ENCODE results near the gene RUNX3. TPM values are rescaled to one million over a fixed set of nuclear protein-coding genes. Genes with fewer than 3 reads are reported as not detected.

The RUNX3 gene
- total and polyA plus RNA-seq, 8 donors = 0.98 to 8.7 (median 1.5) TPM

DNA sequence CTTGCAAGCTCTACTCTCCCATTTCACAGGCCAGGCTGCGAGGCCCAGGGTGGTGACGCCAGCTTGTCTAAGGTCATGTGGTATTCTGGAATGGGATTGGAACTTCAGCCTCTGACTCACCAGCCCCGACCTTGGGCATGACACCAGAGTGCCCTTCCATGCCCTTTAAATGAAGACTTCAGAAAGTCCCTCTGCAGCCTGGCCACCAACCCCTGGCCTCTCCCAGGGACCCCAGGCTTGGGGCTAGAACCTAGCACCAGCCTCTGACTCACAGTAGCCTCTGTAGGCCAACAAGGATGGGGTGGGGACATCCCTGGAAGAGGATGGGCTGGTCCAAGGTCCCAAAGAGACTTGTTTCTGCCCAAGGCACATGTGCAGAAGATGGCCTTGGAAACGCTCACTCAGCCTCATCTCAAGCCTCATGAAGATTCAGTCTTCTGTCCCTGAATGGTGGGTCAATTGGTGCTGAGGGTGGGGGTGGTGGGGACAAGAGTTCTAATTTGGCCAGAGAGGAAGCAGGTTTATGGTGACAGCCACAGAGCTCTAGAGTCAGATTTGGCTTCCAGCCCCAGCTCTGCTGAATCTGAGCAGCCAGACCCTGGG lies 36.1 kb upstream of the RUNX3 start:
- ATAC-seq = no peak
- Histone ChIP-seq H3K9me3 (no peaks in the 10 kb centered on the region), H3K4me1 (peaks cover 0 to 8% of the 10 kb centered on the region in 2 donors), H3K27me3 (peaks cover 0 to 38% of the 10 kb centered on the region in 2 donors), H3K4me3 (no peak overlapping the region), H3K36me3 (no peaks in the 10 kb centered on the region), H3K27ac (no peak overlapping the region)
- DNase-seq = no peak
- TF ChIP-seq CTCF (IDR thresholded peaks at IDR 0.05) = no peak
- intact Hi-C loops (cut with DNase I) = no loop called here

- no peak for TF ChIP-seq CTCF (IDR thresholded peaks at IDR 0.05)
- Histone ChIP-seq H3K9me3 (no peaks in the 10 kb centered on the region), H3K36me3 (no peaks in the 10 kb centered on the region), H3K27ac (peak overlapping the region in 1 of 2 donors; percentile 24), H3K4me3 (no peak overlapping the region), H3K4me1 (peaks cover 0 to 8% of the 10 kb centered on the region in 2 donors), H3K27me3 (peaks cover 0 to 39% of the 10 kb centered on the region in 2 donors)
- DNase-seq = no peak
- no peak for ATAC-seq
- intact Hi-C loops (cut with DNase I) = no loop called here
These were observed 35.5 kb upstream of the RUNX3 start for GRCh38 chr1:24965571-24965930.

DNA sequence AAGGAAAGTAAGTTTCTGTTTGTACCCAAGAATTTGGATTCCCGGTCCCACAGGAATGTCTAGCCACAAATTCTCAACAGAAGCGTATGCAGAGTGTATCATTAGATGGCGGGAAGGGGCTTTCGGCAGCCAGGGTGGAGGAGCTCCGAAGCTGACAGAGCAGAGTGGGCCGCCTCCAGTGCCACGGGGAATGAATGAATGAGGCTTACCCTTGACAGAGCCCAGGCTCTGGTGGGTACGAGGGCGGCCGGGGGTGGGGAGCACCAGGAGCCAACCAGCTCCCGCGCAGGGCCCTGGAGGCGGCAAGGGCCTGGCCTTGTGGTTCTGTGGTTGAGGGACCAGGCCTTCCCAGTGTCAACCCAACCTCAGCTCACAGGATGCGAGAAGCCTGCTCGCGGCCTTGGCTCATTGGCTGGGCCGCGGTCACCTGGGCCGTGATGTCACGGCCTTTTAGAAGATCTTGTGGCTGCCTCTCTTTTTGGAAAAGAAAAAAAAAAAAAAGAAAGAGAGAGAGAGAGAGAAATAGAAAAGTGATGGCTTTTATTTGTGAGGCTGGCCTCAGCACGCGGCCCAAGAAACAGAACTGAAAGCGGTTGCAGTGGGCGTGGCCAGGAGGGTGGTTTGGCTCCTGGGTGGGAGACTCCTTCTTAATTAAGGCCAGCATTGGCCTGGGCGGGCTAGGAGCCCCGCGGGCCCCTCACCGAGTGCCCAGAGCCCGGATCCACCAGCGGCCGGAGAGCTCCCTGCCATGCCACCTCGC lies 34.9 kb upstream of the RUNX3 start:
- no peaks in the 10 kb centered on the region for H3K9me3 ChIP-seq
- peaks cover 0 to 8% of the 10 kb centered on the region in 2 donors for H3K4me1 ChIP-seq
- H3K27me3 ChIP-seq = peaks cover 0 to 37% of the 10 kb centered on the region in 2 donors
- TF ChIP-seq CTCF (IDR thresholded peaks at IDR 0.05) = no peak
- H3K36me3 ChIP-seq = no peaks in the 10 kb centered on the region
- no peak overlapping the region for H3K4me3 ChIP-seq
- ATAC-seq (peak; percentile 62), DNase-seq (peak in 2 of 4 donors; percentile 65 to 86)
- H3K27ac ChIP-seq = peak overlapping the region in 1 of 2 donors; percentile 24
- intact Hi-C loops (cut with DNase I) = no loop called here

DNA sequence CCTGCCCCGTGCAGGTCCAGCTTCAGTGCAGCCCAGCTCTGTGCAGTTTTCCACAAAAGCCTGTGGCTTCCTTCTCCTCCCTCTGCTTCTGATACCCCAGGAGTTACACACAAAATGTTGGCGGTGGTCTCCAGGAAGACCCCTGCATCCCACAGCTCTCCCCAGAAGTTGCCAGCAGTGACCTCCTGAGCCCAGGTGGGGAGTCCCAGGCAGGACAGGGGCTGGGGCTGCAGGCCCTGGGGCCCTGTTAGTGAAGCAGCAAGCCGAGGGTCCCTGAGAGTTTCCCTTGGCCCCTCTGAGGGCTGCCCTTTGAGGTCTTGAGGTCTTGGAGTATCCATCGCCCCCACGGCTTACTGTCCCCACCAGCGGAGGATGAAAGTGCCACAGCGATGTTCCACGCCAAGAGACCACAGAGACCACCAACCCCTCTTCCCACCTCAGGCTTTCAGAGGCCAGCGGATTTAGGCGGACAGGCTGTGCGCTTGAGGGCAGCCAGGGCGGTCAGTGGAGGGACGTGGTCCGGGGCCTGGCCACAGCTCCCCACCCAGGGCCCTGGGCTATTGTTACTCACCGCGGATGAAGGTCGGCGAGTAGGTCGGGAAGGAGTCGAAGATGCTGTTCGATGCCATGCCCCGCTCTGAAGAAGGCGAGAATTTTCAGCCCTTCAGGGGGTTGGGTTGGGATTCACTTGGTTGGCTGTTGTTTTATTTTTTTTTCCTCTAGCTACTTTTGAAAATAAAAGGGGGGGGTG lies 34.0 kb upstream of the RUNX3 start:
- ATAC-seq (no peak), DNase-seq (no peak)
- no peaks in the 10 kb centered on the region for H3K36me3 ChIP-seq
- H3K27me3 ChIP-seq = peaks cover 0 to 29% of the 10 kb centered on the region in 2 donors
- peak overlapping the region in 1 of 2 donors; percentile 16 for H3K4me3 ChIP-seq
- intact Hi-C loops (cut with DNase I) = no loop called here
- no peak overlapping the region for H3K27ac ChIP-seq
- no peaks in the 10 kb centered on the region for H3K9me3 ChIP-seq
- peaks cover 0 to 8% of the 10 kb centered on the region in 2 donors for H3K4me1 ChIP-seq
- TF ChIP-seq CTCF (IDR thresholded peaks at IDR 0.05) = no peak
